Activated CD8-positive, alpha-beta memory T cell treated with anti-CD3 and anti-CD28 coated beads, Interleukin-2, amount 50 U/mL, for 24 hours (primary cell): Measurements from ENCODE around the gene VHLL.

Experiments used
- DNase-seq: peaks from one replicate; pipeline ENCODE4 v3.0.0-alpha.2; 2020; ENCODE audit errors: extremely low read depth

VHLL gene

DNA sequence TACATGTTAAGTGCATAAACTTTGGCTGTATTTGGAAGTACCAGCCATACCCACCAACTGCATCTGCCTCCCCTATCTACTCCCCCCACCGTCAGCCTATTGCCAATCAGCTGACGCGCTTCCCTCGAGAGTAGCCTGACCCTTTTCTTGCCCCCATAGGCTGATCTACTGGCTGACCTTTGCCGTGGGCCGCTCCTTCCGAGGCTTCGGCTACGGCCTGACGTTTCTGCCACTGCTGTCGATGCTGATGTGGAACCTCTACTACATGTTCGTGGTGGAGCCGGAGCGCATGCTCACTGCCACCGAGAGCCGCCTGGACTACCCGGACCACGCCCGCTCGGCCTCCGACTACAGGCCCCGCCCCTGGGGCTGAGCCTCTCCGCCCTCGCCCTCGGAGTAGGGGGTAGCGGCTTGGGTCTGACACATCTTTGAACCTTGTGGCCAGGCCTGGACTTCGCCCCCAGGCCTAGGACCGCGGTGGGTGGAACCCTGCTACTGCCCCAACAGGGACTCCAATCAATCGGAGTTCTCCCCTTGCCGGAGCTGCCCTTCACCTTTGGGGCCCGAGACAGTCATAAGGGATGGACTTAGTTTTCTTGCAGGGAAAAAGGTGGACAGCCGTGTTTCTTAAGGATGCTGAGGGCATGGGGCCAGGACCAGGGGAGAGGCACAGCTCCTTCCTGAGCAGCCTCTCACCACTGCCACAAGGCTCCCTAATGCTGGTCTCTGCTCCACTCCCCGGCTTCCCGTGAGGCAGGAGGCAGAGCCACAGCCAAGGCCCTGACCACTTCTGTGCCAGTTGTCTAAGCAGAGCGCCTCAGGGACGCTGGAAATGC is 7.7 kb downstream of the VHLL start:
- DNase-seq = no peak

- DNase-seq = no peak
These were observed 9.2 kb downstream of the VHLL start for GRCh38 chr1:156289857-156290256.

DNA sequence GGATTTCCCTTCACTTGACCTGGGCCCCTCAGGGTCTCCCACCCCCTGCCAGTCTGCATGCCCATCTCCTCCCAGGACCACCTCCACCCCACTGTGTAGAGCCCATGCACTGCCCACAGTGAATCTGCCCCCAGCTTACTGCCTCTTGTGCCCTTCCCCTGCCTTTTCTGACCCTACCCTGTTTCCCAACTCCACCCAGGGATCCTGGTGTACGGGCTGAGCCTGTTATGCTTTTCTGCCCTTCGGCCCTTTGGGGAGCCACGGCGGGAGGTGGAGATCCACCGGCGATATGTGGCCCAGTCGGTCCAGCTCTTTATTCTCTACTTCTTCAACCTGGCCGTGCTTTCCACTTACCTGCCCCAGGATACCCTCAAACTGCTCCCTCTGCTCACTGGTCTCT is 13.0 kb downstream of the VHLL start:
- DNase-seq = no peak

DNA sequence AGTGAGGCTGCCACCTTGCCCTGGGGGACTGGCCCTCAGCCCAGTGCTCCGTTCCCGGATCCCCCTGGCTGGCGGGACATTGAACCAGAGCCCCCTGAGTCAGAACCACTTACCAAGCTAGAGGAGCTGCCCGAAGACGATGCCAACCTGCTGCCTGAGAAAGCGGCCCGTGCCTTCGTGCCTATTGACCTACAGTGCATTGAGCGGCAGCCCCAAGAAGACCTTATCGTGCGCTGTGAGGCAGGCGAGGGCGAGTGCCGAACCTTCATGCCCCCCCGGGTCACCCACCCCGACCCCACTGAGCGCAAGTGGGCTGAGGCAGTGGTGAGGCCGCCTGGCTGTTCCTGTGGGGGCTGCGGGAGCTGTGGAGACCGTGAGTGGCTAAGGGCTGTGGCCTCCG is 13.7 kb downstream of the VHLL start:
- no peak for DNase-seq

DNA sequence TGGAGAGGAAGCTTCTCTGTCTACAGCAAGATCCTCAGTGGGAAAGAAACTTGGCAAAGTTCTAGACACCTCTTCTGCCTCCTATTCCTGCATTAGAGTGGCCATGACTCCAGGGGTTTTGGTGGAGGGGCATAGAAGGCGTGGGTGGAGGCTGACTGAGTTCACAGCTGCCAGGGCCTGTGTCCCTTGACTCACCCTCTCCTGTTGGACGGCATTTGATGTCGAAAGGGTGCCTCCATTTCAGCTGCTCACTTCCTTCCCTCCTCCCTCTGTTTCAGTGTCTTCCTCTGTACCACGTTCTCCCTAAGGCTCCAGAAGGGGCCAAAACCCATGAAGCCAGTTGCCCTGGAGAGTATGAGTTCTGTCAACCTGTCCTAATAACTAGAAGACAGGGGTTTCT is 14.3 kb downstream of the VHLL start:
- DNase-seq = no peak

- no peak for DNase-seq
These were observed 15.0 kb downstream of the VHLL start, which contains the start of gene TMEM79 for GRCh38 chr1:156284112-156284511. Gene TMEM79, plus strand, starts transcription at chr1:156284325. Its CDS starts 902 bp downstream, at chr1:156285227.

GRCh38 chr1:156283521-156283920 is 15.6 kb downstream of the VHLL start:
- no peak for DNase-seq

DNA sequence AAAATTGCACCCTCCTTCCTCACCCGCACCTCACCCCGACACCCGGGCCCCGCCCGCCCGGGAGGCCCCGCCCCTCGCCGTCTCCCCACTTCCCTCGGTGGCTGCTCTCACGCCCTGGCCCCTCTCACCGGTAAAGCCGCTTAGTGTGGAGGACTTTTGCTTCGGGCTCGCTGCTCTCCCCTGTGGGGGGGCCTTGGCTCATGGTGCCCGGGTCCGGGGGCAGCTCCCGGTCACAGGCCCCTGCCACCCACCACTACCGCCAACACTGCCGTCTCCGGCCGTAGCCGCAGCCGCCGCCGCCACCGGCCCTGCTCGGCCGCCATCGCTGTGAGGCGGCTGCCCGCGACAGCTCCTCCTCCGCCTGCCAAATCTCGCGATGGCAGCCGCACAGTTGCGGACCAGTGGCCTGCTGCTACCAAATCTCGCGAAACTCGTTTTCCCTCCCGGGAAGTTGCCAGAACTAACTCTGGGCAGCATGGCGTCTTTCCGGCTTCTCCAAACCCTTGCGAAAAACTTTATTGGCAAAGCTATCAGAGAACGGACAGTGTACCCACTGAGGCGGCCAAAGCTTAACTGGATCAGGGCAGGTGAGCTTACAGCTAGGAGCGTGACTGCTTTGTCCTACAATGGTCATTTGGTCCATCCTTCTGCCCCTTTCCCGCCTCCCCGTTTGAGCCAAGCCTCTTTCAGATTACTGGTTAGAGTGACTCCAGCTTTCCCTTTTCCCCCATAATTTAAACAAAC is 16.5 kb downstream of the VHLL start, which contains the start of gene SMG5:
Gene SMG5 (minus strand): TSS at position 347 of the 744 bp plus-strand sequence. CDS start 145 bp downstream, at position 202.
- DNase-seq = peak; percentile 90

GRCh38 chr1:156281693-156282478 is 17.2 kb downstream of the VHLL start:
- no peak for DNase-seq

DNA sequence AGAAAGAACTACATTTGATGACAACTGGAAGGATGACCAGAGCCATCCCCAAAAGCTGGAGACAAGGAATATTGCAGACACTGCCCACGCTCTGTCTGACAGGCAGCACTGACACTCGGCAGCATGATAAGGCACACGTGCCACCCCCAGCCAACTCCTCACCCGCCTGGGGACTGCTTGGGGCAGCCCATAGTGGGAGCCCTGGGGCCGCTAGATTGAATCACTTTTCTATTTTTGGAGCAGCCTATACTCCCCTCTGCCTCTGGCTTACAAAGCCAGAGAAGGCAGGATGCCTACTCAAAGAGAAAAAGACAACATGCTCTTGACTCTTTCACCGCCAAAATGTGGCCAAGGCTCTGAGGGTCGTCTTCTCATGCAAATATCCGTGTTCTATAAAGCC is 17.8 kb downstream of the VHLL start:
- peak; percentile 36 for DNase-seq

GRCh38 chr1:156279837-156280236 is 19.3 kb downstream of the VHLL start:
- DNase-seq = no peak

- no peak for DNase-seq
These were observed 22.1 kb downstream of the VHLL start for GRCh38 chr1:156276966-156277381.

GRCh38 chr1:156276532-156276931 is 22.6 kb downstream of the VHLL start:
- no peak for DNase-seq

- no peak for DNase-seq
These were observed 28.8 kb downstream of the VHLL start for GRCh38 chr1:156270314-156270713.

GRCh38 chr1:156268336-156268735 is 30.8 kb downstream of the VHLL start:
- no peak for DNase-seq

GRCh38 chr1:156266051-156266450 is 33.1 kb downstream of the VHLL start:
- DNase-seq = no peak

DNA sequence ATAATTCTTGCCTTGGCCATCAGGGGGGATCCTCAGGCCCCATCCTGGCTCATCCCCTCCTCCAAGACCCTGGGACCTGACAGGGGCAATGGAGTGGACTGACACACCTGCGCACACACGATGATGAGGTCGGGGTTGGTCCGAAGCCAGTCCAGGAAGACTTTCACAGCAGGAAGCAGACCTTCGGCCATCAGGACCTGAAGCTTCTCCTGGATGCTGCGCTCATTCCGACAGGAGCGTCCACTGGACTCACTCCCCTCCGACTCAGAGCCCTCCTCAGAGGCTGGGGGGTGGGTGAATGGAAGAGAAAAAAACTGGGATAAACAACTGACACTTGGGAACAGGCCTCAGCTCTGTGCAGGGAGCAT is 35.8 kb downstream of the VHLL start:
- no peak for DNase-seq

DNA sequence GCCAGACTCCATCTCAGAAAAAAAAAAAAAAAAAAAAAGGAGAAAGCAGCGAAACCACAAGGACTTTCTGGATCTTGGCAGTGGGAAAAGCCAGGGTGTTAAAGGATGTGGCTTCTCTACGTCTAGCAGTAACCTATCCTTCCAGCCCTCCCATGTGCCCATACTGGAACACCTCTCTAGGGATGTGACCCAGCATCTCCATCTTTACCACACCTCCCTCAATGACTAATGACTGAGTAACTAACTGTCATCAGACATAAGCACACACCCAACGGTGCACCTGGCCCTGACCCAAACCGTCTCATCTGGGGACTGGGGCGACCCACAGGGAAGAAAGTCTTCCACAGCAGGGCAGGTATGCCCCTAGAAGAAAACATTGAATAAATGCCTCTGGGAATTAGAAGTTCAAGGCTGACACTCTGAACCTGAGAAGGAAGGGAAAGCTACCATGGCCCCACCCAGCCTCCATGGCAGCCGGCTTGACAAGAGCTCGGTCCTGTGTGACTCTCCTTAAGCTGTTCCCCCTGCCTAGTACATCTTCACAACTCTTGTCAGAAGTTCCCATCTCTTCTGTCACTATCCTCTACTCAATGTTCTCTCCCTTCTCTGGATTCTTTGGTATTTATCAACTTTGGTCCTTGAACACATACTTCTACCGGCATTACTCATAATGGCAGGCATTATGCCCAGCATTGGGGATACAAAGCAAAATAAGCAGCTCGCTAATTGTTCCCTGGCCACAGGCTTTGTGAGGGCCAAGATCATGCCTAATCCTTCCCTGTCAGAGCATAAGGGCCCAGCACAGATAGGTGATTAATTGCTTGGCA is 36.4 kb downstream of the VHLL start:
- DNase-seq = no peak

DNA sequence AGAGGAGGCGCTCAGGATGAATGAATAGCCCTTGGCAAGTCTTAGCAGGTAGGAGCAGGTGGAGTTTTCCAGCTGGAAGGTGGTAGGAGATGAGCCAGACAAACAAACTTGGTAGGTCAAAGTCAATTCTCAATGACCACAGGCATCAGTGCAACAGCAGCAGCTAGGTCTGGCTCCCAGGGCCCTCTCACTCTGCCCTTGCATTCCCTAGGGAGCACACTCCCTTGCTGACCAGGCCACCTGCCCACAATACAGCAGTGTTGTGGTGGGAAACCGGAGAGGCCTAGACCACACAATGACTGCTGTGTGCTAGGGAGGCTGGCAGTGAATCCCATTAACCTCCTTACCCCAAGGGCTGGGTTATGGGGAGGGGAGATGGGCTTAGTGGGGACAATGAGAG is 38.2 kb downstream of the VHLL start:
- no peak for DNase-seq

DNA sequence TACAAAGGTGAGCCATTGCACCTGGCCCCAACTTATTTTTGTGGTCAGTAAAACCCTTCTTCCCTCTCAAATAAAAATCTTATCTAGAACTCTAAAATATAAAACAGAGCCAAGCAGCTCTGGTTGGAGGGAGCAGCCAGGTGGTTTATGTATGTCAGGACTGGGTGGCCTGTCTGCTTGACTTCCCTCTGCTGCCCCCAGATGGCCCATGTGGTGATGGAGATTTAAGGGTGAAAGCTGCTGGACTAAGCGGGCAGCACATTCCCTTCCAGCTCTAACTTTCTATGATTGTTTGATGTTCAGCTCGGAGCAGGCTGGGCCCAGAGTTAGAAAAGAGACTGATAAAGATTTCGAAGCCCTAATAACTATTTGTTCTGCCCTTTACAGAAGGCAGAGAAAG is 39.3 kb downstream of the VHLL start:
- DNase-seq = no peak

DNA sequence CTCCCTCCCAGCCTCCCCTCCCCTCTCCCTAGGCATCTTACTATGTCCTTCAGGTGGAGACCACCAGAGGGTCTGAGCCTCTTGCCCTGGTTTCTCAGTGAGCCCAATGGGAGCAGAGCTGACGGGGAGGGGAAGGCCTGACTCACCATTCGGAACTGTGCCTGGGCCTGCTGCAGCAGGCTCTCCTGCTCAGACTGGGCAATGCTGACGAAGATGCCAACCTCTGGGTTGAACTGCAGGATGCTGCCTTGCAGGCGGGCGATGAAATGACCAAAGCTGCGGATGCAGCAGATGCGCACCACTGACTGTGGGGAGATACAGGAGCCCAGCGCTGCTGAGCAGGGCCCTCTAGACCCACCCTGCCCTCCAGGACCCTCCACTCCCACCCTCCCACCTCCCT is 40.2 kb downstream of the VHLL start:
- DNase-seq = no peak
